Measurements from ENCODE around the gene TPX2.

DNA sequence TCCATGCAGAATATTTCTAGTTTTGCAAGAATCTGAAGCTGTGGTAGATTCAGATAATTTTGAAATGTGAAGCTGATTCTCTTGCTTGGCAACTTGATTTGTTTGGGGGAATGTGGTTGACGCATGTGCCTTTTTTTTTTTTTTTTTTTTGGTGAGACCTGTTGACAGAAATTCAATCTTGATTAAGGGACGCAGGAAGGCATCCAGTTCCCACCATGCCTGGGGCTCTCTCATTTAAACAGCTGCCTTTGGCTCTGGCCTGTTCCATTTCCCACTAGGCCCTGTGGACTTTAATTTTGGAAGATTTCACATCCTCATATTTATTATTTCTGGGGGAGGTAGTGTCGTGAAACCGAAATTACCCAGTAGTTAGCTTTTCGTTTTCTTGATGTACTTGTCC is 8.6 kb downstream of the TPX2 start:
- TF ChIP-seq BRCA1 (IDR thresholded peaks at IDR 0.05; ENCODE audit: low read depth, low read length) (no peak), CBX5 (IDR thresholded peaks at IDR 0.05; ENCODE audit: low read depth, low read length) (no peak), POLR2A (IDR thresholded peaks at IDR 0.05; ENCODE audit: control extremely low read depth in 1 of 2, low read depth in 2 of 2, low read length in 2 of 2) (no peak), POU5F1 (IDR thresholded peaks at IDR 0.05; ENCODE audit: low read depth, low read length) (no peak), CHD2 (IDR thresholded peaks at IDR 0.05; ENCODE audit: low read length) (no peak), EP300 (IDR thresholded peaks at IDR 0.05; ENCODE audit: borderline replicate concordance in 1 of 2, low read depth in 2 of 2, low read length in 2 of 2) (no peak), EGR1 (IDR thresholded peaks at IDR 0.05; ENCODE audit: borderline replicate concordance, low read depth, low read length) (no peak), YY1 (IDR thresholded peaks at IDR 0.05; ENCODE audit: low read depth, low read length) (no peak)
- TF ChIP-seq, protein P1, sequence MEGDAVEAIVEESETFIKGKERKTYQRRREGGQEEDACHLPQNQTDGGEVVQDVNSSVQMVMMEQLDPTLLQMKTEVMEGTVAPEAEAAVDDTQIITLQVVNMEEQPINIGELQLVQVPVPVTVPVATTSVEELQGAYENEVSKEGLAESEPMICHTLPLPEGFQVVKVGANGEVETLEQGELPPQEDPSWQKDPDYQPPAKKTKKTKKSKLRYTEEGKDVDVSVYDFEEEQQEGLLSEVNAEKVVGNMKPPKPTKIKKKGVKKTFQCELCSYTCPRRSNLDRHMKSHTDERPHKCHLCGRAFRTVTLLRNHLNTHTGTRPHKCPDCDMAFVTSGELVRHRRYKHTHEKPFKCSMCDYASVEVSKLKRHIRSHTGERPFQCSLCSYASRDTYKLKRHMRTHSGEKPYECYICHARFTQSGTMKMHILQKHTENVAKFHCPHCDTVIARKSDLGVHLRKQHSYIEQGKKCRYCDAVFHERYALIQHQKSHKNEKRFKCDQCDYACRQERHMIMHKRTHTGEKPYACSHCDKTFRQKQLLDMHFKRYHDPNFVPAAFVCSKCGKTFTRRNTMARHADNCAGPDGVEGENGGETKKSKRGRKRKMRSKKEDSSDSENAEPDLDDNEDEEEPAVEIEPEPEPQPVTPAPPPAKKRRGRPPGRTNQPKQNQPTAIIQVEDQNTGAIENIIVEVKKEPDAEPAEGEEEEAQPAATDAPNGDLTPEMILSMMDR (IDR thresholded peaks at IDR 0.05; ENCODE audit: control extremely low read depth in 1 of 3, insufficient read depth in 1 of 3, low read depth in 1 of 3, low read length in 3 of 3), result no peak
- TF ChIP-seq, protein P2, sequence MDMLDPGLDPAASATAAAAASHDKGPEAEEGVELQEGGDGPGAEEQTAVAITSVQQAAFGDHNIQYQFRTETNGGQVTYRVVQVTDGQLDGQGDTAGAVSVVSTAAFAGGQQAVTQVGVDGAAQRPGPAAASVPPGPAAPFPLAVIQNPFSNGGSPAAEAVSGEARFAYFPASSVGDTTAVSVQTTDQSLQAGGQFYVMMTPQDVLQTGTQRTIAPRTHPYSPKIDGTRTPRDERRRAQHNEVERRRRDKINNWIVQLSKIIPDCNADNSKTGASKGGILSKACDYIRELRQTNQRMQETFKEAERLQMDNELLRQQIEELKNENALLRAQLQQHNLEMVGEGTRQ (IDR thresholded peaks at IDR 0.05; ENCODE audit: low read length), result no peak
